Inflammatory macrophage treated with lipopolysaccharide for 1 hour (primary cell): Measurements from ENCODE around the gene TPSAB1.
"Not testable (repeated sequence)": the region's sequence is repeated elsewhere in the genome, so short reads cannot be mapped to it uniquely, and the experiment has no call there.

ENCODE experiments used
- DNase-seq, 2 donors: peaks; one replicate each; pipeline ENCODE4 v3.0.0-alpha.2; 2020 to 2022

TPSAB1 gene

DNA sequence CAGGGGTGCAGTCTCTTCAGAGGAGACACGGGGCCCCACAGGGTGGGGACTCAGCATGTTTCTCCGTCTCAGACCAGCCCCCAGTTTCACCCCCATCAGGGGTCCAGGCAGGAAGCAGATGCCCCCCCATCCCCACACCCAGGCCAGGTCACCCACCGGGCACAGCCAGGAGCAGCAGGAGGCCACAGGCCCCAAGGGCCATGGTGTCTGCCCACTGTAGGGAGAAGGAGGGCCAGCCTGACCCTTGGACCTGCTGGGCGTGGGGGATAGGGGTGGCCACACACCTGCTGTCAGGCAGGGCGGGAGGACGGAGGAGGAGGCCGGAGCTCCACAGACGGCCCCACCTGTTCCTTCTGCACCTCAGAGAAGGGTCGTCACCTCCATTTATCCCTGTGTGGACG lies 15.5 kb upstream of the TPSAB1 start, which contains the start of gene TPSG1:
Gene TPSG1, minus strand, starts transcription at position 218 of the 401 bp plus-strand sequence. Its CDS starts 16 bp downstream, at position 202.
- no peak for DNase-seq

DNA sequence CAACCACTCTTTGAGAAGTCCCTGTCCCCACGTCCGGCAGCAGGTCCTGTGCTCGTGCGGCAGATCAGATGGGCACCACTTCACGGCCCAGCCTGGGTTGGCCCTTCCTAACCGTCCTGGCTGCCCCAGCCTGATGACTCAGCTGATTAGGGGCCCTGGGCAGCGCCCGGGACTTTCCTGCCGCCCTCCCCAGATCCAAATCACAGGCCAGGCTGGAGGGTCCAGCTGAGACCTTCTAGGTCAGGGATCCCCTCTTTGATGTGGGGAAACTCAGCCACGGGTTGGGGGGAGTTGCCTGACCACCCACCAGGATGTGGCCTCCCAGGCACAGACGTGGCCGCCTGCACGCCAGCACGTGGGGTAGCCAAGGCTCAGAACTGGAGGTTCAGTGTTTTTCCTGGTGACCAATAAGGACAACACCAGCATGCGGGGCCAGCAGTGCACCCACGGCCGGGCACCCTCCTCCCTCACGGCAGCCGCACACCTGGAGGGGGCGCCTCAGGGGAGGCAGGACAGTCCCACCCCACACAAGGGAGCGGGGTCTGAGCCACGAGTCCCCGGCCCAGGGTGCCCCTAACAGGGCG lies 14.7 kb upstream of the TPSAB1 start:
- DNase-seq = not testable (repeated sequence)

DNA sequence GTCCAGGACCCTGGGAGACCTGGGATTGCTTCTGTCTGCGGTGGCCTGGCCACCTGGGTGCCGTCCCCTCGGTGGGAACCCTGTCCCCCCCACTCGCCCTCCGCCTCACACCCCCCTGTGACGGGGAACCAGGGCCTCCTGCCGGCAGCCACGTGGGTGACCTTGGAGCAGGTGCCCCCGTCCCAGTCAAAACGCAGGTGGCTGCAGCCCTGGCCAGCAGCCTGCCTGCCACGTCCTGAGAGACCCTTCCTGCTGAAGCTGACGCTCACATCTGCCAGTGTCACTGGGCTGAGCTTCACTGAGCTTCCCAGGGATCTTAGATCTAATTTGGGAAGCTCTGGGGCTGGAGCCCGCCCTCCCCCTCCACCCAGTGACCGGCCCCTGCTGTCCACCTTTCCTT lies 13.8 kb upstream of the TPSAB1 start:
- DNase-seq = not testable (repeated sequence)

GRCh38 chr16:1228227-1228626 lies 12.3 kb upstream of the TPSAB1 start:
- DNase-seq = not testable (repeated sequence)

- DNase-seq = not testable (repeated sequence)
These were observed 11.0 kb upstream of the TPSAB1 start for GRCh38 chr16:1229476-1229875.

- not testable (repeated sequence) for DNase-seq
These were observed 10.4 kb upstream of the TPSAB1 start, which contains the start of gene TPSB2 for GRCh38 chr16:1230084-1230470. TPSB2 (minus strand) TSS chr16:1230184; CDS start chr16:1229951, 233 bp downstream.

GRCh38 chr16:1230471-1231212 lies 9.9 kb upstream of the TPSAB1 start:
- DNase-seq = not testable (repeated sequence)

DNA sequence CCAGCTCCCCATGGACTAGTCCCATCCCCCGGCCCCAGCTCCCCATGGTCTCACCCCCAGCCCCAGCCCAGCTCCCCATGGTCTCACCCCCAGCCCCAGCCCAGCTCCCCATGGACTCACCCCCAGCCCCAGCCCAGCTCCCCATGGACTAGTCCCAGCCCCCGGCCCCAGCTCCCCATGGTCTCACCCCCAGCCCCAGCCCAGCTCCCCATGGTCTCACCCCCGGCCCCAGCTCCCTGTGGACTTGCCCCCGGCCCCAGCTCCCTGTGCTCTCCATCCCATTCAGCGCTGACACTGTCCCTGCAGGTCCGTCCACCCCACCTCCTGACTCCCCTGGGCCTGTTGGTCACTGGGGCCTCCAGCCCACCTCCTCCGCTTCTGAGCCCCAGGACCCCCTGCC lies 9.2 kb upstream of the TPSAB1 start:
- DNase-seq = not testable (repeated sequence)

DNA sequence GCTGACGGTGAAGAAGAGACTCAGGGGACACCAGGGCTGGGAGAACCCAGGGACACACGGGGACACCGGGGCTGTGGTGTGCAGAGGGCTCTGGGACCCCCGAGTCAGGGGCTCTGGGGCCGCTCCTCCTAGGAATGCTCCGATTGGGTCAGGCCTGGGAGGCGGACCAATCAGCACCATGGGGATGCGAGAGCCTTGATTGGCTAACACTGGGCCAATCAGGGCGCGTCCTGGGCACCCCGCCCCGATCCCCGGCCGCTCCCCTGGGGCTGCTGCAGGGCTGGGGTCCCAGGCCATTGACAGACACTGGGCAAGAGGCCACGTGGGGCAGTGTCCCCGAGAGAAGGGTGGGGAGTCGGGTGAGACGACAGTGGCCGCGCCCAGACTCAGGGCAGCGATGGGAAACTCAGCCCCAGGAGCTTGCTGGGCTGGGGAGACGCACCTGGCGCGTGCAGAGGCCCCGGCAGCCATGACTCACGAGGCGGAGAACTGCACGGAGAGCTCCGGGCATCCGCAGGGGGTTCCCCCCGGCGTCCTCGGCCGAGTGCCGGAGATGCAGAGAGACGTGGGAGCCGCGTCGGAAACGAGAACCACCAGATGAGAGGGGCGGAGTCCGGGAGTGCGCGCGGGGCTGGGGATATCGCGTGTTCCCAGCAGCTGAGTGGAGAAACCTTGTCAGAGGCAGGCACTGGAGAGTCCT lies 8.3 kb upstream of the TPSAB1 start:
- DNase-seq = not testable (repeated sequence)

- not testable (repeated sequence) for DNase-seq
These were observed 3.8 kb upstream of the TPSAB1 start for GRCh38 chr16:1236659-1237058.

- no peak for DNase-seq
These were observed 2.5 kb upstream of the TPSAB1 start for GRCh38 chr16:1237990-1238389.

- DNase-seq = not testable (repeated sequence)
These were observed 1.6 kb upstream of the TPSAB1 start for GRCh38 chr16:1238909-1239308.

DNA sequence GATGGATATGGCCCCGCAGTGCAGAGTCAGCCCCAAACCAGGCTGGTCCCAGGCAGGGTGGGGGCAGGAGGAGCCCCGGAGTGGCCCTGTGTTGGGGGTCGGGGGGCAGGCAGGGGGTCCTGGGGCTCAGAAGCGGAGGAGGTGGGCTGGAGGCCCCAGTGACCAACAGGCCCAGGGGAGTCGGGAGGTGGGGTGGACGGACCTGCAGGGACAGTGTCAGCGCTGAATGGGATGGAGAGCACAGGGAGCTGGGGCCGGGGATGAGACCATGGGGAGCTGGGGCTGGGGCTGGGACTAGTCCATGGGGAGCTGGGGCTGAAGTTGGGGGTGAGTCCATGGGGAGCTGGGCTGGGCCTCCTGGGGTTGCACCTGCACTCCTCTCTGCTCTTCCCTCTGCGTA lies 930 bp upstream of the TPSAB1 start:
- DNase-seq = not testable (repeated sequence)

DNA sequence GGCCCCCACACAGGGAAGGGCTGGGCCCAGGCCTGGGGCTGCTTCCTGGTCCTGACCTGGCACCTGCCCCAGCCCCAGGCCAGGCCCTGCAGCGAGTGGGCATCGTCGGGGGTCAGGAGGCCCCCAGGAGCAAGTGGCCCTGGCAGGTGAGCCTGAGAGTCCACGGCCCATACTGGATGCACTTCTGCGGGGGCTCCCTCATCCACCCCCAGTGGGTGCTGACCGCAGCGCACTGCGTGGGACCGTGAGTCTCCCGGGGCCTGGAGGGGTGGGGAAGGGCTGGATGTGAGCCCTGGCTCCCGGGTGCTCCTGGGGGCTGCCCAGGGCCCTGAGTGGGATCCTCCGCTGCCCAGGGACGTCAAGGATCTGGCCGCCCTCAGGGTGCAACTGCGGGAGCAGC lies 576 bp downstream of the TPSAB1 start:
- not testable (repeated sequence) for DNase-seq

DNA sequence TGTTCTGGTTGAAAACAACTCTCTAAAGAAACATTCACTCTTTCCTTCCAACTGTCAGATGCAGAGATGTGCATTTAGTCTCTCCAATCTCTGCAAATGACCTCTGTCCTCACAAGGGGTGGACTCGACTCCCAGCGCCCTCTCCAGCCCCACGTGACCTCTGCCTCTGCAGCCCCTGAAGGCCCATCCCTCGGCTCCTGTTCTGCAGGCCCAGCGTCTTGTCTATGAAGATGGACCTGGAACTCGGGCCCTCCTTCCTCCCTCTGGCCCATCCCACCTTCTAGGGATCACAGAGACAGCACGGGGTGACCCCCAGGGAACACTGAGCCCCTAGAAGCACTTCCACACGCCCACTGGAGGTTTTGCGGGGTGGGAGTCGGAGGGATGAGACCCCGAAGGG lies 2.9 kb downstream of the TPSAB1 start:
- DNase-seq = not testable (repeated sequence)

DNA sequence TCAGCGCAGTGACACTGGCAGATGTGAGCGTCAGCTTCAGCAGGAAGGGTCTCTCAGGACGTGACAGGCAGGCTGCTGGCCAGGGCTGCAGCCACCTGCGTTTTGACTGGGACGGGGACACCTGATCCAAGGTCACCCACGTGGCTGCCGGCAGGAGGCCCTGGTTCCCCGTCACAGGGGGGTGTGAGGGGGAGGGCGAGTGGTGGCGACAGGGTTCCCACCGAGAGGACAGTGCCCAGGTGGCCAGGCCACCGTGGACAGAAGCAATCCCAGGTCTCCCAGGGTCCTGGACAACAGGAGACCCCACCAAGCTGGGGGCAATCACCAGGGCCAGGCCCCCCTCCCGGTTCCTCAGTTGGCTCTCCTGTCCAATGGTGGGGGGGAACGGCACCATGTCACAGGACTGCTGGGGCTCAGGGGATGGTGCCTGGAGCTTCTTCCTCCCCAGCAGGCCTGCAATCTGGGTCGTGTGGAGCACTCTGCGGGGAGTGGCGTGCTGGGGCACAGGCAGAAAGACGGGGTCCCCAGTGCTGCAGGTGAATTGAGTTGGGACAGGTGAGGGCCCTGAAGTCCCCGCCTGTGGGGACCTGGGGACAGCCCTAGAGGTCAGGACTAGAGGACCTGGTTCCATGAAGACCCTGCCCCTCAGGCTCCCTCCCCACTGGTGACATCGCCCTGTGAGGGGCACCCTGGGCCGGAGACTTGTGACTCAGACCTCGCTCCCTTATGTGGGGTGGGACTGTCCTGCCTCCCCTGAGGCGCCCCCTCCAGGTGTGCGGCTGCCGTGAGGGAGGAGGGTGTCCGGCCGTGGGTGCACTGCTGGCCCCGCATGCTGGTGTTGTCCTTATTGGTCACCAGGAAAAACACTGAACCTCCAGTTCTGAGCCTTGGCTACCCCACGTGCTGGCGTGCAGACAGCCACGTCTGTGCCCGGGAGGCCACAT lies 3.7 kb downstream of the TPSAB1 start:
- DNase-seq = not testable (repeated sequence)

GRCh38 chr16:1244881-1245280 lies 4.4 kb downstream of the TPSAB1 start:
- DNase-seq = peak in 1 of 2 donors; percentile 28

GRCh38 chr16:1245452-1246020 lies 5.0 kb downstream of the TPSAB1 start:
- no peak for DNase-seq

- not testable (repeated sequence) for DNase-seq
These were observed 7.5 kb downstream of the TPSAB1 start for GRCh38 chr16:1247903-1248537.

- DNase-seq = not testable (repeated sequence)
These were observed 8.7 kb downstream of the TPSAB1 start for GRCh38 chr16:1249031-1249755.
